ENCODE results near the gene GPER1.
A peak's percentile ranks its signal among the peaks of the same experiment; 100 is the strongest.

The GPER1 gene

GRCh38 chr7:1131471-1132265, 43.8 kb downstream of the GPER1 start:
- no peak for TF ChIP-seq CTCF (IDR thresholded peaks at IDR 0.05; ENCODE audit: low read depth, low read length, missing control alignments)
- in situ Hi-C loops (cut with HindIII; ENCODE audit: low sequenced_read_pairs) = no loop called here
- no peak overlapping the region for H3K4me3 ChIP-seq (ENCODE audit: low read depth, low read length)
- no peak for DNase-seq (ENCODE audit: low read depth)

- no peak overlapping the region for H3K4me3 ChIP-seq (ENCODE audit: low read depth, low read length)
- no peak for TF ChIP-seq CTCF (IDR thresholded peaks at IDR 0.05; ENCODE audit: low read depth, low read length, missing control alignments)
- DNase-seq (ENCODE audit: low read depth) = no peak
- in situ Hi-C loops (cut with HindIII; ENCODE audit: low sequenced_read_pairs) = no loop called here
Measured at GRCh38 chr7:1134951-1135350, 47.0 kb downstream of the GPER1 start.

DNA sequence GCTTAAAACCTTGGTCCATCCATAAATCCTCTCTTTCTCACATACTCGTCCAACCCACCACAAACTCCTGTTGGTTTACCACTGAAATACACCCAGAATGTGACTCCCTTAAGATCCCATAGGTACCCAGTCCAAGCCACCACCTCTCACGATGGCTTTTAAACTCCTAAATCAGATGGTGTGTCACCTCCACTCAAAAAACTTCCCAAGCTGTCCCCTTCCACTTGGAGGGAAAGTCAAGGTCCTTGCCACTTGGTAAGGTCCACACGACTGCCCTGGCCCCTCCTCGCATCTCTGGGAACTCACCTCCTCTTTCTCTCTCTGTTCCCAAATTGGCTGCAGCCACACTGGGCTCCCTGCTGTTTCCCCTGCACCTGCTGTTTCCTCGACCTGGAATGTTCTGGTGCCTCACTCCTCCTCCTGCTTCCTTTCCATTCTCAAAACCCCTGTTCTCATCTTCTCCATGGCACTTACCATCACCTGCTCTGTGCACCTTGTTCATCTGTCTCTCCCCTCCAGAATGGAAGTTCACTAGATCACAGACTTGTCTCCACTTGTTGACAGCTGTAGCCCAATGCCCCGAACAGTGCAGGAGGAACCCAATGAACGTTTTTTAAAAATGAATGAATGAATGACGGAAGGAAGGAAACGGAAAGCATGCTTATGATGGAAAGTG, 49.1 kb downstream of the GPER1 start:
- H3K4me3 ChIP-seq (ENCODE audit: low read depth, low read length) = peak overlapping the region; percentile 62
- no peak for TF ChIP-seq CTCF (IDR thresholded peaks at IDR 0.05; ENCODE audit: low read depth, low read length, missing control alignments)
- no peak for DNase-seq (ENCODE audit: low read depth)
- in situ Hi-C loops (cut with HindIII; ENCODE audit: low sequenced_read_pairs) = no loop called here

DNA sequence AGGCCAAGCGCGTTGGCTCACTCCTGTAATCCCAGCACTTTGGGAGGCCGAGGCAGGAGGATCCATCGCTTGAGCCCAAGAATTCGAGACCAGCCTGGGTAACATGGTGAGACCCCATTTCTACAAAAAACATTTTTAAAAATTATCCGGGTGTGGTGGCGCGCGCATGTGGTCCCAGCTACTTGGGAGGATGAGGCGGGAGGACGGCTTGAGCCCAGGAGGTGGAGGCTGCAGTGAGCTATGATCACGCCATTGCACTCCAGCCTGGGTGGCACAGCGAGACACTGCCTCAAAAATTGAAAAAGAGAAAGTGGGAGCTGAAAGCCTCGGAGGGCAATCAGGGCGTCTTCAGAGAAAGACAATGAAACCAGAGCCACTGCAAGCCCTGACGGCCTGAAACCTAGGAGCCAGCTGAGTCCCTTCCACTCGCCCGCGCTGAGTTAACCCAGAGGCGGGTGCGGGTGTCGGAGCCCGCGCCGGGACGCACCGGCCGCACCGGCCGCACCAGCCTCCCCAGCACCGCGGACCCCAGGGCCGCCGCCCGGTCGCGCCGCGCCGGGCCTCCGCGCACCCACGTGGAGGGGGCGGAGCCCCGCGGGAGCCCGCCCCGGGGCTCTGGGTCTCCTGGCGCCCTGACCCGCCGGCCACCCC, 49.7 kb downstream of the GPER1 start:
- TF ChIP-seq CTCF (IDR thresholded peaks at IDR 0.05; ENCODE audit: low read depth, low read length, missing control alignments) = no peak
- in situ Hi-C loops (cut with HindIII; ENCODE audit: low sequenced_read_pairs) = no loop called here
- DNase-seq (ENCODE audit: low read depth) = no peak
- peak overlapping the region; percentile 62 for H3K4me3 ChIP-seq (ENCODE audit: low read depth, low read length)

- TF ChIP-seq CTCF (IDR thresholded peaks at IDR 0.05; ENCODE audit: low read depth, low read length, missing control alignments) = no peak
- in situ Hi-C loops (cut with HindIII; ENCODE audit: low sequenced_read_pairs) = no loop called here
- H3K4me3 ChIP-seq (ENCODE audit: low read depth, low read length) = no peak overlapping the region
- DNase-seq (ENCODE audit: low read depth) = no peak
Measured at GRCh38 chr7:1140476-1141104, 52.7 kb downstream of the GPER1 start.

DNA sequence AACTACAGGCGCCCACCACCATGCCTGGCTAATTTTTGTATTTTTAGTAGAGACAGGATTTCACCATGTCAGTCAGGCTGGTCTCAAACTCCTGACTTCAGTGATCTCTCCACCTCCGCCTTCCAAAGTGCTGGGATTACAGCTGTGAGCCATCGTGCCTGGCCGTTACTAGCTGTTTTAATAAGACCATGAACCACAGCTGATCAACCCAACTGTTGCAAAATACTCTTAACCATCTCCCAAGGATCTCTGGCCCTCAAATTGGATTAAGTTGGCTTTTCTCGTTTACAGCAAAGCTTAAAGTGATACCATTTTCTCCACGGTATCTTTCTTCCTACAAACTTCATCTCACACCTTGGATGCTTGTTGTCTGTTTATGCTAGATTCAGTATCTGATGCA, 53.7 kb downstream of the GPER1 start:
- in situ Hi-C loops (cut with HindIII; ENCODE audit: low sequenced_read_pairs) = no loop called here
- no peak for DNase-seq (ENCODE audit: low read depth)

More for the DNA sequence above, 53.7 kb downstream of the GPER1 start:
- no peak overlapping the region for H3K4me3 ChIP-seq (ENCODE audit: low read depth, low read length)
- no peak for TF ChIP-seq CTCF (IDR thresholded peaks at IDR 0.05; ENCODE audit: low read depth, low read length, missing control alignments)

Measured in astrocyte of the cerebellum (primary cell).